Mesenchymal stem cell (in vitro differentiated cells and primary cell): ENCODE measurements around the gene ECD.

Experiments
- DNase-seq: peaks from one replicate; pipeline ENCODE4 v3.0.0-alpha.2; 2013
- H2AFZ ChIP-seq: one replicate; pipeline ENCODE4 v1.6.1; 2013; ENCODE audit warnings: low read depth, mild to moderate bottlenecking, control low read depth, inconsistent platforms, low read length, moderate library complexity
- H2AK5ac ChIP-seq: 2 replicates; pipeline ENCODE4 v1.6.1; 2013; ENCODE audit warnings: low read length, moderate library complexity, mild to moderate bottlenecking, inconsistent platforms; ENCODE audit not compliant: severe bottlenecking
- H2BK120ac ChIP-seq: one replicate; pipeline ENCODE4 v1.6.1; 2013; ENCODE audit warnings: low read depth, mild to moderate bottlenecking, inconsistent platforms, low read length, moderate library complexity
- H2BK12ac ChIP-seq, 2 experiments: one replicate each; pipeline ENCODE4 v1.6.1; 2013; ENCODE audit warnings: inconsistent platforms in 2 of 2, low read length in 2 of 2, mild to moderate bottlenecking in 2 of 2, moderate library complexity in 2 of 2, control low read depth in 1 of 2
- H2BK15ac ChIP-seq: one replicate; pipeline ENCODE4 v1.6.1; 2013; ENCODE audit warnings: mild to moderate bottlenecking, low read depth, inconsistent platforms; ENCODE audit not compliant: poor library complexity, severe bottlenecking
- H2BK5ac ChIP-seq: 2 replicates; pipeline ENCODE4 v1.6.1; 2013; ENCODE audit warnings: low read depth, mild to moderate bottlenecking, low read length, control low read depth, inconsistent platforms; ENCODE audit not compliant: poor library complexity, severe bottlenecking
- H3K14ac ChIP-seq, 2 experiments: one replicate each; pipeline ENCODE4 v1.6.1; 2013; ENCODE audit warnings: inconsistent platforms in 2 of 2, low read length in 2 of 2, control low read depth in 1 of 2, mild to moderate bottlenecking in 1 of 2, moderate library complexity in 1 of 2
- H3K18ac ChIP-seq, 2 experiments: one replicate each; pipeline ENCODE4 v1.6.1; 2013; ENCODE audit warnings: inconsistent platforms in 2 of 2, low read length in 2 of 2, control low read depth in 1 of 2, low read depth in 1 of 2, mild to moderate bottlenecking in 1 of 2
- H3K23ac ChIP-seq, 2 experiments: one replicate each; pipeline ENCODE4 v1.6.1; 2013; ENCODE audit warnings: inconsistent platforms in 2 of 2, low read length in 2 of 2, mild to moderate bottlenecking in 2 of 2, moderate library complexity in 2 of 2, control low read depth in 1 of 2
- H3K27ac ChIP-seq: 2 replicates; pipeline ENCODE4 v1.5.1; 2013; ENCODE audit warnings: mild to moderate bottlenecking, moderate library complexity, low read length, control low read depth, inconsistent platforms; ENCODE audit not compliant: poor library complexity, severe bottlenecking
- H3K27me3 ChIP-seq, 2 experiments: 2 replicates each; pipeline versions ENCODE4 v1.6.1 to v1.7.0; 2013; ENCODE audit warnings: low read length in 2 of 2, mild to moderate bottlenecking in 2 of 2, moderate library complexity in 2 of 2, control low read depth in 1 of 2, inconsistent platforms in 1 of 2; ENCODE audit not compliant: control insufficient read depth in 1 of 2, insufficient read depth in 1 of 2
- H3K36me3 ChIP-seq, 2 experiments: 2 replicates each; pipeline versions ENCODE4 v1.6.1 to v1.7.0; 2013; ENCODE audit warnings: low read length in 2 of 2, control low read depth in 1 of 2, inconsistent platforms in 1 of 2, low read depth in 1 of 2, mild to moderate bottlenecking in 1 of 2; ENCODE audit not compliant: insufficient read depth in 2 of 2, control insufficient read depth in 1 of 2
- H3K4ac ChIP-seq, 2 experiments: one replicate each; pipeline ENCODE4 v1.6.1; 2013; ENCODE audit warnings: inconsistent platforms in 2 of 2, low read length in 2 of 2, mild to moderate bottlenecking in 2 of 2, moderate library complexity in 2 of 2, control low read depth in 1 of 2, low read depth in 1 of 2
- H3K4me1 ChIP-seq: 2 replicates; pipeline ENCODE4 v1.6.1; 2013; ENCODE audit warnings: low read depth, low read length, control low read depth; ENCODE audit not compliant: control insufficient read depth, insufficient read depth
- H3K4me2 ChIP-seq: 2 replicates; pipeline ENCODE4 v1.6.1; 2013; ENCODE audit warnings: low read length, mild to moderate bottlenecking, inconsistent platforms; ENCODE audit not compliant: poor library complexity, severe bottlenecking
- H3K4me3 ChIP-seq, 2 experiments: 2 replicates each; pipeline versions ENCODE4 v1.5.1 to v1.7.0; 2013; ENCODE audit warnings: low read length in 2 of 2, mild to moderate bottlenecking in 2 of 2, control low read depth in 1 of 2, low read depth in 1 of 2; ENCODE audit not compliant: insufficient read depth in 1 of 2
- H3K79me1 ChIP-seq: replicated peaks from 2 replicates; pipeline ENCODE4 v1.6.1; 2013; ENCODE audit warnings: mild to moderate bottlenecking, control low read depth, low read length, inconsistent platforms; ENCODE audit not compliant: poor library complexity, severe bottlenecking
- H3K9ac ChIP-seq: 2 replicates; pipeline ENCODE4 v1.7.0; 2013; ENCODE audit warnings: mild to moderate bottlenecking, low read length, moderate library complexity
- H3K9me3 ChIP-seq: 2 replicates; pipeline ENCODE4 v1.7.0; 2013; ENCODE audit warnings: mild to moderate bottlenecking, low read length; ENCODE audit not compliant: control insufficient read depth
- H4K8ac ChIP-seq: one replicate; pipeline ENCODE4 v1.6.1; 2013; ENCODE audit warnings: inconsistent platforms, mild to moderate bottlenecking, low read length, moderate library complexity
- H4K91ac ChIP-seq: one replicate; pipeline ENCODE4 v1.6.1; 2013; ENCODE audit warnings: mild to moderate bottlenecking, low read length, inconsistent platforms
- WGBS: methylation state at CpG from one replicate; pipeline ENCODE4 v1.1.7; 2013; ENCODE audit warnings: mixed read lengths; 5-methylcytosine and 5-hydroxymethylcytosine counted together

Gene ECD

DNA sequence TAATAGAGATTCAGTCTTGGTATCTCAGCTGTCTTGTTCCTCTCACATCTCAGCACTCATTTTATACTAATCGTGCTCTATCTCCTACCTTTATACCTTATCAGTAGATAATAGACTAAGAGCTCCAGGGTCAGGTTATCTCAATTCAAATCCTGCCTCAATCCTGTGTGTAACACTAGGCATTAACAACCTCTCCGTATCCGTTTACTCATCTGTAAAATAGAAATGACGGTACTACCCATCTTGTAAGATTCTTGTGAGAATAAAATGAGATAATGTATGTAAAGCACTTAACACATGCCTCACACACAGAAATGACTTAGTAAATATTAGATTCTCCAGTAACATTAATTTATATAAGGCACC, 70.5 kb downstream of the ECD start:
- DNase-seq: no peak
- no peaks in the 10 kb centered on the region for H3K9me3 ChIP-seq
- H3K18ac ChIP-seq: no peak overlapping the region
- H3K27ac ChIP-seq: peak overlapping the region; percentile 78
- no peak overlapping the region for H2BK120ac ChIP-seq
- peak overlapping the region in 1 of 2 experiments; percentile 73 for H3K4me3 ChIP-seq
- no peaks in the 10 kb centered on the region for H3K79me1 ChIP-seq
- no peak overlapping the region for H3K14ac ChIP-seq
- H3K9ac ChIP-seq: peak overlapping the region; percentile 95
- H4K8ac ChIP-seq: no peak overlapping the region
- peaks cover 3% of the 10 kb centered on the region for H3K4me1 ChIP-seq
- H2AK5ac ChIP-seq: no peak overlapping the region
- H3K36me3 ChIP-seq: peaks cover 0 to 5% of the 10 kb centered on the region in 2 experiments
- no peak overlapping the region for H2AFZ ChIP-seq
- no peaks in the 10 kb centered on the region for H3K27me3 ChIP-seq
- H2BK15ac ChIP-seq: no peak overlapping the region
- H3K4me2 ChIP-seq: peak overlapping the region; percentile 61
- no peak overlapping the region for H4K91ac ChIP-seq
- H2BK5ac ChIP-seq: no peak overlapping the region
- 76% methylated on average over 1 of the region's 4 CpGs for WGBS
- no peak overlapping the region for H3K23ac ChIP-seq
- H2BK12ac ChIP-seq: no peak overlapping the region
- H3K4ac ChIP-seq: no peak overlapping the region

DNA sequence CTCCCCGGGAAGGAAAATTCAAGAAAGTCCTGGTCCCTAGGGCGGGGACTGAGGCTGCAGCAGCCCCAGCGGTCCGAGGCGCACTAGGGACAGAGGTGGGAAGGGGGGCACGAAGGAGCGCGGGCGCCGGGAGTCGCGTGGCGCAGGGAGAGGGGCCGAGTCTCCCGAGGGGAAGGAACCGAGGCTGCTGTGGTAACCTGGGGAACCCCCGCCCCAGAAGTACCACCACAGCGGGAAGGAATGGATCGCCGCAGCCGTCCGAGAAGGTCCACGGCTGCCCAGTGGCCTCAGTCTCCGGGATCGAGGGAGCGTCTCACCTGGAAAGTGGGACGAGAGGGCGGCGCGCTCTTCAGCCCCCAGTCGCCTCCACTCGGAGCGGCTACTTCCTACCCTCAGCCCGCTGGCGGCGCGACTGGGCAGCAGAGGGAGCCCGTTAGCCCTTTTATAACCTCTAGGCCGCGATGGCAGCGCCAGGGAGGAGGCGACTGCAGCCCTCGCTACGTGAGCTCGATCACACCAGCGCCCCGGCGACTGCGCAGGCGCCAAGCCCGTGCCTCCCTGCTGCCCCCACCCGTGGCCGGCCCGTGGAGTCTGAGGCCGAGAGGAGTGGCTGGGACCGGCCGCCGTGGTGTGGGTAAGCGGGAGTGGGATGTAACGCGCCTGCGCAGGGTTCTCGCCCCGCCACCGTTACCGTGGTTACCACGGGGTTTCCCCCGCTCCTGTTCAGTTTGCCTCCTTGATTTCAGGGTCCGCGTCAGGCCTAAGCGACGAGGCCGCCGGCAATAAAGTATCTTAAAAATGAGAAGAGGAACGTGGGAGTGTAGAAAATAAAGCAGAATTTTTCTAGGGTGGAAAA, 71.1 kb downstream of the ECD start, which contains the start of gene P4HA1:
TSS of gene P4HA1 (minus strand) at position 418 of the 856 bp plus-strand sequence. CDS start 21,983 bp downstream, outside the sequence.
- peak within 1 kb of the TSS; percentile 82 for H4K91ac ChIP-seq
- peak; percentile 99 for DNase-seq
- no peak within 1 kb of the TSS for H2BK120ac ChIP-seq
- H3K18ac ChIP-seq: peak within 1 kb of the TSS; percentile 56 to 97
- H3K9ac ChIP-seq: peak within 1 kb of the TSS; percentile 95
- peak within 1 kb of the TSS; percentile 71 for H2BK5ac ChIP-seq
- peak within 1 kb of the TSS; percentile 72 to 88 for H3K14ac ChIP-seq
- no peaks in the 10 kb centered on the region for H3K79me1 ChIP-seq
- H3K36me3 ChIP-seq: peaks cover 0 to 3% of the 10 kb centered on the region in 2 experiments
- H3K4me3 ChIP-seq: peak within 1 kb of the TSS; percentile 82 to 92
- peaks cover 3% of the 10 kb centered on the region for H3K4me1 ChIP-seq
- peak within 1 kb of the TSS in 1 of 2 experiments; percentile 58 for H2BK12ac ChIP-seq
- under 1% methylated on average over 74 of the region's 75 CpGs for WGBS
- no peak within 1 kb of the TSS for H2AK5ac ChIP-seq
- no peaks in the 10 kb centered on the region for H3K9me3 ChIP-seq
- peak within 1 kb of the TSS; percentile 77 for H2BK15ac ChIP-seq
- H3K4me2 ChIP-seq: peak within 1 kb of the TSS; percentile 77
- H3K4ac ChIP-seq: peak within 1 kb of the TSS; percentile 55
- peak within 1 kb of the TSS; percentile 78 for H3K27ac ChIP-seq
- H3K27me3 ChIP-seq: no peaks in the 10 kb centered on the region
- H4K8ac ChIP-seq: peak within 1 kb of the TSS; percentile 84
- peak within 1 kb of the TSS; percentile 46 for H2AFZ ChIP-seq
- peak within 1 kb of the TSS in 1 of 2 experiments; percentile 51 for H3K23ac ChIP-seq

- Histone ChIP-seq H3K9ac (peak overlapping the region; percentile 95), H4K8ac (peak overlapping the region; percentile 73), H2BK120ac (no peak overlapping the region), H2BK5ac (peak overlapping the region; percentile 71), H3K4ac (peak overlapping the region; percentile 55), H3K4me3 (peak overlapping the region; percentile 82 to 92), H2BK12ac (peak overlapping the region in 1 of 2 experiments; percentile 58), H3K18ac (peak overlapping the region; percentile 56 to 97), H3K4me2 (peak overlapping the region; percentile 77), H3K27me3 (no peaks in the 10 kb centered on the region), H2BK15ac (peak overlapping the region; percentile 60), H3K36me3 (peaks cover 0 to 3% of the 10 kb centered on the region in 2 experiments), H3K4me1 (peaks cover 3% of the 10 kb centered on the region), H4K91ac (peak overlapping the region; percentile 82), H3K23ac (peak overlapping the region in 1 of 2 experiments; percentile 51), H3K79me1 (peaks cover 2% of the 10 kb centered on the region), H2AK5ac (no peak overlapping the region), H2AFZ (peak overlapping the region; percentile 46), H3K14ac (peak overlapping the region; percentile 72 to 88), H3K9me3 (no peaks in the 10 kb centered on the region), H3K27ac (peak overlapping the region; percentile 70)
- WGBS: 0% methylated on average over 29 of the region's 29 CpGs
- DNase-seq: peak; percentile 77
Measured at GRCh38 chr10:73096041-73096448, 71.8 kb downstream of the ECD start.

- Histone ChIP-seq H3K23ac (peak overlapping the region in 1 of 2 experiments; percentile 37), H3K9me3 (no peaks in the 10 kb centered on the region), H2BK12ac (no peak overlapping the region), H4K91ac (no peak overlapping the region), H3K4me1 (peaks cover 3% of the 10 kb centered on the region), H3K4me2 (peak overlapping the region; percentile 77), H3K18ac (peak overlapping the region; percentile 33 to 97), H3K79me1 (peaks cover 2% of the 10 kb centered on the region), H3K4ac (peak overlapping the region; percentile 55), H4K8ac (no peak overlapping the region), H2BK120ac (no peak overlapping the region), H2BK5ac (no peak overlapping the region), H3K14ac (peak overlapping the region in 1 of 2 experiments; percentile 88), H3K36me3 (peaks cover 0 to 3% of the 10 kb centered on the region in 2 experiments), H2BK15ac (peak overlapping the region; percentile 60), H3K9ac (peak overlapping the region; percentile 95), H3K27me3 (no peaks in the 10 kb centered on the region), H2AFZ (peak overlapping the region; percentile 23), H2AK5ac (no peak overlapping the region), H3K27ac (peak overlapping the region; percentile 70), H3K4me3 (peak overlapping the region; percentile 82 to 92)
- 0% methylated on average over 6 of the region's 14 CpGs for WGBS
- peak; percentile 91 for DNase-seq
Measured at GRCh38 chr10:73095481-73096021, 72.3 kb downstream of the ECD start.
